GM10266 (cell line): ENCODE data around the gene ZNF397.

ENCODE experiments used
- DNase-seq: peaks from one replicate; pipeline ENCODE4 v3.0.0; 2012; ENCODE audit errors: extremely low spot score
- CTCF ChIP-seq: IDR thresholded peaks from 2 replicates; pipeline ENCODE4 v1.5.1; 2012; ENCODE audit warnings: mild to moderate bottlenecking, low read depth; ENCODE audit not compliant: control insufficient read depth, insufficient read depth; ENCODE audit errors: missing control alignments

The ZNF397 gene

GRCh38 chr18:35240664-35241447, at the start of gene ZNF397:
TSS of gene ZNF397 (plus strand) at chr18:35241034. CDS start at chr18:35242471, 1,437 bp downstream.
- TF ChIP-seq CTCF = no peak
- peak; percentile 95 for DNase-seq

- no peak for TF ChIP-seq CTCF
- no peak for DNase-seq
Observed at GRCh38 chr18:35191698-35192025, 49.2 kb upstream of the ZNF397 start.

- no peak for TF ChIP-seq CTCF
Observed at GRCh38 chr18:35192415-35192814, 48.4 kb upstream of the ZNF397 start.

GRCh38 chr18:35193316-35193715, 47.5 kb upstream of the ZNF397 start:
- DNase-seq = no peak
- TF ChIP-seq CTCF = no peak

More at GRCh38 chr18:35192415-35192814, 48.4 kb upstream of the ZNF397 start:
- no peak for DNase-seq

- no peak for TF ChIP-seq CTCF
- DNase-seq = no peak
Observed at GRCh38 chr18:35197296-35197695, 43.5 kb upstream of the ZNF397 start.

- no peak for TF ChIP-seq CTCF
- no peak for DNase-seq
Observed at GRCh38 chr18:35201256-35201931, 39.4 kb upstream of the ZNF397 start.

- no peak for DNase-seq
- TF ChIP-seq CTCF = no peak
Observed at GRCh38 chr18:35203067-35203466, 37.8 kb upstream of the ZNF397 start.
